ENCODE data around the gene KCNH4. TPM values are rescaled to one million over a fixed set of nuclear protein-coding genes. Genes with fewer than 3 reads are reported as not detected.
A peak's percentile ranks its signal among the peaks of the same experiment; 100 is the strongest.

The KCNH4 gene
- total and polyA plus RNA-seq, 2 of the 13 experiments (the other 11 are each of a cell fraction or from before 2014, with no cell fraction given): 0.01 to 0.09 TPM

- TF ChIP-seq TIGD3 (CRISPR knock-in tag; IDR thresholded peaks at IDR 0.05; ENCODE audit: borderline replicate concordance) (peak; percentile 90; the same call in 1 of the 2 replicates), PRDM15 (CRISPR knock-in tag; IDR thresholded peaks at IDR 0.05) (peak; percentile 79), HCFC1 (IDR thresholded peaks at IDR 0.05; ENCODE audit: low read depth, low read length) (peak; percentile 24; the same call in 1 of the 2 replicates), FOXM1 (CRISPR knock-in tag; IDR thresholded peaks at IDR 0.05) (peak; percentile 86; the same call in 1 of the 2 replicates), DR1 (CRISPR knock-in tag; IDR thresholded peaks at IDR 0.05) (no peak), TEF (CRISPR knock-in tag; IDR thresholded peaks at IDR 0.05) (peak; percentile 81; the same call in 1 of the 2 replicates), ZMAT5 (CRISPR knock-in tag; IDR thresholded peaks at IDR 0.05; ENCODE audit: borderline replicate concordance, low read depth) (no peak; the same call in 1 of the 2 replicates), ZBTB7A (CRISPR knock-in tag; IDR thresholded peaks at IDR 0.05) (peak; percentile 65; the same call in 1 of the 2 replicates), ZKSCAN5 (CRISPR knock-in tag; IDR thresholded peaks at IDR 0.05) (peak; percentile 72), ARNT (IDR thresholded peaks at IDR 0.05) (no peak), CREM (IDR thresholded peaks at IDR 0.05) (no peak), CREM (CRISPR knock-in tag; IDR thresholded peaks at IDR 0.05) (no peak), ZNF652 (CRISPR knock-in tag; IDR thresholded peaks at IDR 0.05; ENCODE audit: borderline replicate concordance, low read depth) (peak; percentile 43; the same call in 1 of the 2 replicates), ZNF703 (CRISPR knock-in tag; IDR thresholded peaks at IDR 0.05; ENCODE audit: borderline replicate concordance) (no peak), CENPX (CRISPR knock-in tag; IDR thresholded peaks at IDR 0.05) (no peak), ATF5 (CRISPR knock-in tag; IDR thresholded peaks at IDR 0.05; ENCODE audit: low read depth) (no peak), POLR2AphosphoS5 (IDR thresholded peaks at IDR 0.05; ENCODE audit: low read depth, low read length) (no peak), ZNF878 (CRISPR knock-in tag; IDR thresholded peaks at IDR 0.05) (peak; percentile 58; the same call in 1 of the 2 replicates), GFI1 (CRISPR knock-in tag; IDR thresholded peaks at IDR 0.05; ENCODE audit: borderline replicate concordance) (peak; percentile 48; the same call in 1 of the 2 replicates), PCBP1 (IDR thresholded peaks at IDR 0.05; ENCODE audit: borderline replicate concordance, low read depth, low read length) (no peak)
- TF ChIP-seq, protein P1, sequence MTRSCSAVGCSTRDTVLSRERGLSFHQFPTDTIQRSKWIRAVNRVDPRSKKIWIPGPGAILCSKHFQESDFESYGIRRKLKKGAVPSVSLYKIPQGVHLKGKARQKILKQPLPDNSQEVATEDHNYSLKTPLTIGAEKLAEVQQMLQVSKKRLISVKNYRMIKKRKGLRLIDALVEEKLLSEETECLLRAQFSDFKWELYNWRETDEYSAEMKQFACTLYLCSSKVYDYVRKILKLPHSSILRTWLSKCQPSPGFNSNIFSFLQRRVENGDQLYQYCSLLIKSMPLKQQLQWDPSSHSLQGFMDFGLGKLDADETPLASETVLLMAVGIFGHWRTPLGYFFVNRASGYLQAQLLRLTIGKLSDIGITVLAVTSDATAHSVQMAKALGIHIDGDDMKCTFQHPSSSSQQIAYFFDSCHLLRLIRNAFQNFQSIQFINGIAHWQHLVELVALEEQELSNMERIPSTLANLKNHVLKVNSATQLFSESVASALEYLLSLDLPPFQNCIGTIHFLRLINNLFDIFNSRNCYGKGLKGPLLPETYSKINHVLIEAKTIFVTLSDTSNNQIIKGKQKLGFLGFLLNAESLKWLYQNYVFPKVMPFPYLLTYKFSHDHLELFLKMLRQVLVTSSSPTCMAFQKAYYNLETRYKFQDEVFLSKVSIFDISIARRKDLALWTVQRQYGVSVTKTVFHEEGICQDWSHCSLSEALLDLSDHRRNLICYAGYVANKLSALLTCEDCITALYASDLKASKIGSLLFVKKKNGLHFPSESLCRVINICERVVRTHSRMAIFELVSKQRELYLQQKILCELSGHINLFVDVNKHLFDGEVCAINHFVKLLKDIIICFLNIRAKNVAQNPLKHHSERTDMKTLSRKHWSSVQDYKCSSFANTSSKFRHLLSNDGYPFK (CRISPR knock-in tag; IDR thresholded peaks at IDR 0.05; ENCODE audit: borderline replicate concordance): no peak
Observed at GRCh38 chr17:42179911-42180410, 981 bp downstream of the KCNH4 start (continued).

Data from HepG2 (cell line).